Measurements from ENCODE around the gene ADGRV1.

- TF ChIP-seq CTCF (IDR thresholded peaks at IDR 0.05) (no peak), SMC3 (IDR thresholded peaks at IDR 0.05) (no peak), POLR2A (IDR thresholded peaks at IDR 0.05; ENCODE audit: low read length) (no peak), MAZ (IDR thresholded peaks at IDR 0.05; ENCODE audit: borderline replicate concordance, low read depth, low read length) (no peak), CHD4 (IDR thresholded peaks at IDR 0.05; ENCODE audit: borderline replicate concordance) (no peak), ESRRA (IDR thresholded peaks at IDR 0.05; ENCODE audit: borderline replicate concordance, low read length) (no peak), RFX5 (IDR thresholded peaks at IDR 0.05) (no peak), RAD21 (conservative IDR thresholded peaks at IDR 0.05 in 1 of 2, IDR thresholded peaks at IDR 0.05 in 1 of 2) (no peak), EP300 (IDR thresholded peaks at IDR 0.05) (no peak), MAX (IDR thresholded peaks at IDR 0.05) (no peak), CBX2 (IDR thresholded peaks at IDR 0.05; ENCODE audit: borderline replicate concordance, low read depth) (no peak), HMGXB4 (CRISPR knock-in tag; IDR thresholded peaks at IDR 0.05; ENCODE audit: borderline replicate concordance) (no peak), REST (IDR thresholded peaks at IDR 0.05) (no peak)
Measured at GRCh38 chr5:90912476-90912875, 353.9 kb downstream of the ADGRV1 start.
